GM19455 (cell line): ENCODE results near the gene RTN4R.
"Not testable (repeated sequence)": the region's sequence is repeated elsewhere in the genome, so short reads cannot be mapped to it uniquely, and the experiment has no call there.

Source experiments
- ATAC-seq: cut with Tn5 transposase; IDR thresholded peaks from one replicate; pipeline ENCODE4 v1.9.1; 2021; ENCODE audit not compliant: unreplicated experiment

The RTN4R gene

DNA sequence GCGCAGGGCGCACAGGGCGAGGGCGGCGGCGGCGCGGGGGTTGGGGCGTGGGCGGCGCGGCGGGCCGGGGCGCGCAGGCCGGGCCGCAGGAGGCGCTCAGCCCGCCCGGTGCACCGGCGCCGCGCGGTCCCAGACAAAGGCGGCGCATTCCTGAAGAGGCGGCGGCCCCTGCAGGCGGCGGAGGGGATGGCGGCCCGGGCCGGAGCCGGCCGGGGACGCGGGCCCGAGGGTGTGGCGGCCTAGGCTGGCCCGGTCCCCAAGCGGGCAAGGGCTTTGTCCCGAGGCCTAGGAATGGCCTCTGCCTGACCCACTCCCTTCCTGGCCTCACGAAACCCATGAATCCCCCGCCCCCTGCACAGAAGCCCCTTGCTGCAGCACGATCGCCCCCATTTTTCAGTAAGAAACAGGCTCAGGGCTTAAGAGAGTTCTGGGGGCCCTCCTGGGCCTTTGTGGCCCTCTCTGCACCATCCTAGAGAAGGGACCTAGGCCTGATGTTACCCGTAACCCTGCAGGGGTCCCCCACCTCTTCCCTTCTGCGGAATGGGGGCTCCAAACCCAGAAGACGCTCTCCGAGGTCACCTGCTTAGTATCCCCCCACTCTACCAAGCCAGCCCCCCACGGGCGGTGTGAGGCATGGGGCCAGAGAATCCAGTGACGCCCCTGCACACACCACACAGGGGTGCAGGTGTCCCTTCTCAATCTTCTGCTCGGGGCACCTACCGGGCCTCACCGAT, at the start of gene RTN4R:
TSS of gene RTN4R (minus strand) at position 40 of the 734 bp plus-strand sequence. CDS start 226 bp downstream, outside the sequence.
- no peak for ATAC-seq

- ATAC-seq, result not testable (repeated sequence)
Observed at GRCh38 chr22:20317402-20318042, 49.4 kb upstream of the RTN4R start.

DNA sequence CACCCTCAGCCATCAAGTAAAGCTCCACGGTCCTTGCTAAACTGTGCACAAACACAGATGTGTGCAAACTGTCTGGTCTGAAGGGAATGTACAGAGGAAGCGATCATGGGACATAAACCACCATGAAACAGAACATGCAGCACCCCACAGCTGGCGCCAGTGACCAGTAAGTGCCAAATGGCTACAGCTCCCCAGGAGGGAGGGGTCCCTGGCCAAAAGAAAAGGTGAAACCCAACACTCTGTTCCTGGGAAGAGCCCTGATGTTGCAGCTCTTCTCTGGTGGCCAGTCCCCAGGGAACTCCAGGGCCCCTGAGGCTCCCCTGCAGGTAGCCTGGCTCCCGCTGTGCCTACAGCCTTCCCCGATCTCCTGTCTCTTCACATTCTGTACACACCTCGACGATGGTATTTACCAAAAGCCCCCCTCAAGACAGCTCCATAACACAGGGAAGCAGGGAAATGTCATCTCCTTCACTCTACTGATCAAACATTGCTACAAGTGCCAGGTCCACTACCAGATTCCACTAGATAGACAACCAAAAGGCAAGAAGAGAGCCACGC, 48.8 kb upstream of the RTN4R start:
- no peak for ATAC-seq

- no peak for ATAC-seq
Observed at GRCh38 chr22:20316217-20316843, 48.2 kb upstream of the RTN4R start.

DNA sequence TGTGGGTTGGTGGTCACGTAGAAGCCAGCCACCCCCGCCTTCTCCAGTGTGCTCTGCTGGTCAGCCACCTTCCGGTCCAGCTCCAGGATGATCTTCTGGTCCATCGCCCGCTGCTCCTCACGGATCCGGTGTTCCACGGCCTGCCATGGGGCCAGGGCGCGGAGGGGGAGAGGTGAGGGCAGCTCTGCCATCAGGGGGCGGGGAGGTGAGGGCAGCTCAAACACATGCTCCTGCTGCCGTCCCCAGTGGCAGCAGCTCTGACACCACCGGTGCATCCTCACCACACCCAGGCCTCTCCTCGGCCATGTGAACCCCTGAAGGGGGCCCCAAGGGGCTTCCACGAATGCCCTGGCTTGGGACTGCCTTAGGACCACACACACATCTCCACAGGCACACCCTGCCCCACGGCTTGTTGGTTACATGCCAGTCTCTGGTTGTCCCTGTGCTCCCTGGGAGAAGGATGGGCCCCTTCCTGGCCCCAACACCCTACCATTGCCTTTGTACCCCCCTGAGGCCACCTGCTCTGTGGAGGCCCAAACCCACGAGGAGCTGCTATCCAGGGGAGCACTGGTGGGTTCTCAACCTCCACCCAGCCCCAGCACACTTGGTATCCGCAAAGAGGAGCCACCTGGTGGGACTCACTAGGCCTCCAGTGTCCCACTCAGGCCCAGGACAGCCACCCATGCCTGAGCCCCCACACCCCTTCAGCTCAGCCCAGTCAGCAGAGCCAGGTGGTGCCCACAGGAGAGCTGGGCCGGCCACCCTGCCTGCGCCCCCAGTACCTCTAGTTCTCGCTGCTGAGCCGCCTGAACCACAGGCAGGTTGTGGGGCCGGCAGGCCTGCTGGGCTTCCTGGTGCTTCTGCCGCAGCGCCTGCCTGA, 47.5 kb upstream of the RTN4R start:
- no peak for ATAC-seq

- ATAC-seq, result not testable (repeated sequence)
Observed at GRCh38 chr22:20314741-20315336, 46.7 kb upstream of the RTN4R start.

DNA sequence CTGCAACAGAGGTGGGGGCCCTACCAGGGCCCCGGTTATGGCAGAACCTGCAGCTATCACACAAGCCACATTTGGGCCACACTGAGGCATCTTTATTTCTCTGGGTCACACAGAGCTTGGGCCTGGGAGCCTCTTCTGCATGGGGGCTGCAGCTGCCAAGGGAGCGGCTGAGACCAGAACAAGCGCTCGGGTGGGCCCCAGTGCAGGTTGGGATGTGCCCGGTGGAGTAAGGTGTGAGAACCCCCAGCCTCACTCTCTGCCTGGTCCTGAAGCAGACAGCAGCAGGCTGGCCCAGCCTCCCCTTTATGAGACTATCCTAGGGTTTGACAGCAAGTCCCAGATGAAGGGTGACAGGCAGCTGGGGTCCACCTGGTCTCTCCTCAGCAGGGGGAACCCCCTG, 46.1 kb upstream of the RTN4R start:
- not testable (repeated sequence) for ATAC-seq

DNA sequence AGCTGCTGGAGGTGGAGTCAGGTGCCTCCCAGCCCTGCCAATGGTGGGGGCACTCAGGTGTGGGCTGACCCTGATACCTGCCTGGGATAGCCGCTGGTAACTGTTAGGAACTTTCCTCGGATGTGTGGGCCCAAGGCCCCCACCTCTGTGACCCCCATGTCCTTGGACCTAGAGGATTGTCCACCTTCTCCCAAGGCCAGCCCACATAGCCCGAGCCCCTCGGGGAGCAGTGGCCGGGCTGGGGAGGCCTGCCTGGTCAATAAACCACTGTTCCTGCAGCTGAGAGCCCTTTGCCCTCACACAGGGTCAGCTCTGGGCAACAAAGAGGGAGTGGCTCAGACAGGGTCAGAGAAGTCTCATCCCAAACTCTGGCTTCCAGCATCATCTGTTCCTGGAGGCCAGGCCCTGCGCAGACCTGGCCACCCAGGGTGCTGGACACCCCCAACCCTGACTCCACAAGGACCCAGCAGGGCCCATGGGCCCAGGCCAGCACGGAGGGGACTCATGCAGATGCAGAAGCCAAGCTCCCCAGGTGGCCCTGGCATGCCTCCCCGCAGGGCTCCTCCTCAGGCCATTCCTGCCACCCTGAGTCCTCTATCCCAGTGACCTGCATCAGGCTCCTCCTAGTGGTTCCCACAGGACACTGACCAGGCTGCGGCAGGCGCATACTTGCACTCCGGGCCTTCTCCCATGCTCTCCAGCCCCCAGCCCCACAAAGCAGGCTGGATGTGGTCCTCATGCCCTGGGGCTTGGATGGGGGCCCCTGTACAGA, 45.4 kb upstream of the RTN4R start:
- ATAC-seq, result not testable (repeated sequence)

GRCh38 chr22:20312396-20313191, 44.5 kb upstream of the RTN4R start:
- no peak for ATAC-seq

DNA sequence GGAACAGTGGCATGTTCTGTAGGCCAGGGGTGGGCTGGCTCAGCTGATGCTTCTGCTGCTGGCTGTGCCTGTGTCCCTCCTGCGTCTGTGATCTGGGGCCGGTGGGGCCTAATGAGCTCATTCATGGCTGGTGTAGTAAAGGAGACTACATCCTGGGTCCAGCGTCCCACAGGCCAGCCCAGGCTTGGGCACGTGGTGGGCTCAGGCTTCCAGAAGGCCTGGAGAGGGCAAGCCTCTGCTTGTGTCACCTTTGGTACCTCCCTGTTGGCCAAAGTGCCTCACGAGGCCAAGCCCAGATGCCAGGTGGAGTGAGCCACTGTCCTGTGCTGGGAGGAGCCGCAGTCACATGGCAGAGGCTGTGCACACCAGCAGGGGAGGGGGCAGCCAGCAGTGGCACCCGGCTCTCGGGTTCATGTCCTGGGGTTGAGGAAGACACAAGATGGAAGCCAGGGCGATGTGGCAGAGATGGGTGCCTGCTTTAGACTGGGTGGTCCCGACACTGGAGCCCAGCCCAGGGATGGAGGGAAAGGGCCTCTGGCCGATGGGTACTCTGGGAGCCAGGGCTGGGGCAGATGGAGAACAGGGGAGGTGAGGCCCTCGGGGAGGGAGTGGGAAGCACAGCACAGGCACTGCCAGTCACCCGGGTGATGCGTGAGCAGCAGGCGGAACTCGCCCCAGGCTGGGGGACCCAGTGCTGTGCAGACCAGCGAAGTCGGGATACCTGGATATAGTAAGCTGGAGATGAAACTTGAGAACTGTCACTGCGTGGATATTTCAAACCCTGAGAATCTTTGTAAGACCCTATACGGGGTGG, 43.3 kb upstream of the RTN4R start:
- not testable (repeated sequence) for ATAC-seq

DNA sequence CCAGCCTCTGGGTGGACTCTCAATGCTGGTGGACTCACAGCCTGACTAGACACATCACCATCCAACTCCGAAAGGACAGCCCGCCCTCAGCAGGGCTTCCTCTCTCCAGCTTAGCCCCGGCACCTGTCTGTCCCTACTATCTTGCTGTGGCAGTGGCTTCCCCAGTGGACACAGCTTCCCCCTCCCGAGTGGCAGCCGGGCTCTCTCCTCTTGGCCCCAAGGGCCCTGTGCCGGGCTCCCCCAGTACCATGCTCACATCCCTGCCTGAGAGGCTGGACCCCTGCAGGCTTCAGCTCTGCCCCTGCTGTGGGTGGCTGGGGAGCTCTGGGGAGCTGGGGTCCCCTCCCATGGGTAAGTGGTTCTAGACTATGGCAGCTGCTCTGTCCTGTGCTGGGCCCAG, 42.7 kb upstream of the RTN4R start:
- ATAC-seq, result not testable (repeated sequence)

DNA sequence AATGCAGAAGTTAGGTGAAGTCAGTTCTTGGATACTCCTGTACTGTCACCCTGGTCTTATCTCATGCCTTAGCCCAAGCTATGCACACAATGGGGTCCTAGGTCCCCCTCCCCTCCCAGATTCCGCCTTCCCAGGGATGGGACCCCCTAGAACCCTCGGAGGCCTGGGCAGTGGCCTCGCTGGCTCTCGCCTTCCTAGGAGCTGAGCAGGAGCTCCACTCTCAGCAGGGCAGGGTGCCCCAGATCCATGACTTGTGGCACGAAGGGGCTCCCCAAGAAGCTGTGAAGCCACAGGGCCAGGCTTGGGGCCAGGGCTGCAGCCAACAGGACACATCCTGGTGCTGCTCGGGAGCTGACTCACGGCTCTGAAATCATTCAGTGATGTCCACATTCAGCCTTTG, 42.1 kb upstream of the RTN4R start:
- ATAC-seq, result not testable (repeated sequence)

DNA sequence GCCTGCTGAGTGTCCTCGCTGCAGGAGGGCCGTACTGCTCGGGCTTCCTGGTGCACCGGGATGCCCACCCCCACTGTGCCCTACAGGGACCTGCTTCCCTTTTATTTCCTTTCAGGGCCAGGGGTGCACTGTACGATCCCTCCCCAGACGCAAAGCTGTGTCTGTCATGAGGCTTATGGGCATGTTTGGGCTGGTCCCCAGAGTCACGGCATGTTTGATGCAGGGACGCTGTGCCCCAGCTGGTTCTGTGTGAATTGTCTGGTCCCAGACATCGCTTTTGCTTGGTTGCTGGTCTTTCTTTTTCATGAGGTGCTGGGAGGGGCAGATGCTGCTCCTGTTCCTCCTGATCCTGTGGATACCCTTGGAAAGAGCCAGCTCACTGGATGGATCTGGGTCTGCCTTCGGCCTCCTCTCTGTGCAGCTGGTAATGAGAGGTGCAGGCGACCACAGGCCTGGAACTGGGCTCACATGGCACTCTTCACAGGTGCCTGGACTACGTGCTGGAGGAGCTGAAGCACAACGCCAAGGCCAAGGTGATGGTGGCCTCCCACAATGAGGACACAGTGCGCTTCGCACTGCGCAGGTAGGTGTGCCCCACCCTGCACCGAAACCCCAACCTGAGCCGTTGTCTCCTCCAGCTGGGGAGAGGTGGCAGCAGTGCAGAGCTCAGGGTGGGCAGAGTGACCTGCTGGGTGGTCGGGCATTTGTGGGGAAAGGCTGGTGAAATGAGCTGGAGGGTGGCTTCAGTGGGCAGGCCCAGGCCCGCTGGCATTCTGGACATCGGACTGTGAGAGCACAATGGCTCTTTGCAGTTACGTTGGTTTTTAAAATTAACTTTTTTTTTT, 40.9 kb upstream of the RTN4R start:
- ATAC-seq, result not testable (repeated sequence)

DNA sequence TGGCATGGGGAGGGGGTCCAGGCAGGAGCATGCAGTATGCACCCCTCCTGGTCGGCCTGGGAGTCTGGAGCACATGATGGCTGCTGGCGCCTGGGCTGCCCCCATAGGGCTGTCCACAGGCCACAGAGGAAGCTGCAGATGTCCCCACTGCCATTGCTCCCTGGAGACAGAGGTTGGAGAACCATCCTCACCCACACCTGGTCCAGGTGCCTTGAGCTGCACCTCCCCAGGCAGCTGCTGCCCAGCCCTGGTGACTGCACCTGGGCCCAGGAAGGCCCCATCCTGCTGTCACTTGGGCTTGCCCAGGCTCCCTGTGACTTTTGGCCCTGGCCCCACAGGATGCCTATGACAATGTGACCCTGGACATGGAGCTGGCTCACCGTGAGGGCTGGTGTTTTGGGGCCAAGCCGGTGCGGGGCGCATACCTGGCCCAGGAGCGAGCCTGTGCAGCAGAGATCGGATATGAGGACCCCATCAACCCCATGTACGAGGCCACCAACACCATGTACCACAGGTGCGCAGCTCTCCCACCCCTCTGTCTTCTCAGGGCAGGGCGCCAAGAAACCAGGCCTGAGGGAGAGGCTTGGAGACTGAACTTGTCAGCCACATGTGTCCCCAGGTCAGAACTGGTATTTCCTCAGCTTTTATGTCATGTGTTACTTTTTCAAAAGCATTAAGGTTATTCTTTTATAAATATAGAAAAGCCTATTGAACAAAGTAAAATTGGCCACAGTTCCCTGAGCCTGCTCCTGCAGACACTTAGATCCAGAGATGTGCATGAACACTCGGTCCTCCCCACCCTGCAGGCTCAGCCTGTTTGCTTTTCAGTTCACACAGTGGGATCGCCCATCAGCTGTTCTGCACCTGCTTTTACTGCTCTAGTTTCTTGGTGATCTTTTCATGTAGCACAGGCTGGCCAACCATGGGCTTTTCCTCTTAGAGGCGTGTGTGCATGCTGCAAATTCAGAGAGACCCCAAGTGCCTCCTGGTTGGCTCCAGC, 39.6 kb upstream of the RTN4R start:
- ATAC-seq, result not testable (repeated sequence)

- not testable (repeated sequence) for ATAC-seq
Observed at GRCh38 chr22:20306646-20307447, 38.7 kb upstream of the RTN4R start.
